GM15510 (cell line): Measurements from ENCODE around the gene RND1.

ENCODE experiments used
- POLR2A ChIP-seq: IDR thresholded peaks from 3 replicates; pipeline ENCODE4 v1.6.1; 2011; ENCODE audit warnings: borderline replicate concordance; ENCODE audit not compliant: insufficient read length; ENCODE audit errors: extremely low read depth

Gene RND1

GRCh38 chr12:48810903-48811431 lies 54.7 kb downstream of the RND1 start:
- TF ChIP-seq POLR2A = no peak

DNA sequence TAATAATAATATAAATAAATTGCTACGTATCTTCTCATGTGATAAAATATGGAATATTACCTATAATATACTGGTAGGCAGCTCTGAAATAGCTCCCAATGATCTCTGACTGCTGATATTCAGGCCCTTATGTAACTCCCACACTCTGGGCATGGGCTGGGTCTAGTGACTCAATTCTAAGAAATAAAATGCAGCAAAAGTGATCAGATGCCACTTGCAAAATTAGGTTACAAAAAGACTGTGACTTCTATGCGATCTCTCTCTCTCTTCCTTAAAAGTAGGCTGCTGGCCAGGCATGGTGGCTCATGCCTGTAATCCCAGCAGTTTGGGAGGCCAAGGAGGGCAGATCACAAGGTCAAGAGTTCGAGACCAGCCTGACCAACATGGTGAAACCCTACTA lies 57.7 kb downstream of the RND1 start:
- TF ChIP-seq POLR2A = no peak
